Thoracic aorta (tissue), 2 donors: ENCODE data around the gene DPYD. TPM values are rescaled to one million over a fixed set of nuclear protein-coding genes. Genes with fewer than 3 reads are reported as not detected.

Experiments
- ATAC-seq: fragments of 150-250 bp; one replicate; pipeline ENCODE4 v1.8.0; 2017; ENCODE audit warnings: low read depth; ENCODE audit not compliant: insufficient number of reproducible peaks, low FRiP score
- DNase-seq: peaks from one replicate; pipeline ENCODE4 v3.0.0-alpha.2; 2020; ENCODE audit warnings: low spot score
- H3K27ac ChIP-seq, 2 donors: fragments of 200-600 bp; sonication (generic); 1 replicate in 1 of 2; 2 replicates in 1 of 2; pipeline ENCODE4 v1.5.1; 2016; ENCODE audit warnings: mild to moderate bottlenecking in 2 of 2, moderate library complexity in 2 of 2
- H3K27me3 ChIP-seq: fragments of 200-600 bp; sonication (generic); replicated peaks from 2 replicates; pipeline ENCODE4 v1.6.0; 2016; ENCODE audit warnings: mild to moderate bottlenecking; ENCODE audit not compliant: insufficient read depth
- H3K36me3 ChIP-seq: fragments of 200-600 bp; sonication (generic); one replicate; pipeline ENCODE4 v1.5.1; 2016
- H3K4me1 ChIP-seq, 2 donors: fragments of 200-600 bp; sonication (generic); 1 replicate in 1 of 2; 2 replicates in 1 of 2; pipeline versions ENCODE4 v1.5.1 to v1.6.0; 2016; ENCODE audit warnings: low read depth in 2 of 2, mild to moderate bottlenecking in 1 of 2; ENCODE audit not compliant: control insufficient read depth in 1 of 2
- H3K4me3 ChIP-seq: fragments of 200-600 bp; sonication (generic); 2 replicates; pipeline ENCODE4 v1.5.1; 2016; ENCODE audit warnings: mild to moderate bottlenecking
- H3K9me3 ChIP-seq: fragments of 200-600 bp; sonication (generic); 2 replicates; pipeline ENCODE4 v1.5.1; 2016
- CTCF ChIP-seq: fragments of 200-600 bp; sonication (generic); IDR thresholded peaks from one replicate; pipeline ENCODE4 v1.5.1; 2019; ENCODE audit warnings: antibody characterized with exemption
- total RNA-seq, 2 donors: library from RNA; depleted of rRNA; stranded (reverse); fragments of >200 nt; gene quantifications; one replicate each; pipeline versions ENCODE4 v1.1.0 to v1.2.3, GENCODE V29; 2016

DPYD gene
- total RNA-seq, 2 donors from 2014 or later, result 29.1 to 44.2 TPM

- no peak overlapping the region for H3K4me3 ChIP-seq
- H3K9me3 ChIP-seq, result no peaks in the 10 kb centered on the region
- TF ChIP-seq CTCF, result no peak
- no peak for ATAC-seq
- no peak for DNase-seq
- H3K4me1 ChIP-seq, result no peaks in the 10 kb centered on the region
- H3K36me3 ChIP-seq, result no peaks in the 10 kb centered on the region
- no peaks in the 10 kb centered on the region for H3K27me3 ChIP-seq
- H3K27ac ChIP-seq, result no peak overlapping the region
Measured at GRCh38 chr1:97560714-97561113, 360.1 kb downstream of the DPYD start.

GRCh38 chr1:97553971-97554370 is 366.9 kb downstream of the DPYD start:
- no peak for ATAC-seq
- Histone ChIP-seq H3K27ac (no peak overlapping the region), H3K36me3 (no peaks in the 10 kb centered on the region), H3K4me1 (no peaks in the 10 kb centered on the region), H3K9me3 (no peaks in the 10 kb centered on the region), H3K27me3 (no peaks in the 10 kb centered on the region), H3K4me3 (no peak overlapping the region)
- no peak for TF ChIP-seq CTCF
- DNase-seq, result no peak

GRCh38 chr1:97551113-97551512 is 369.7 kb downstream of the DPYD start:
- DNase-seq (no peak), ATAC-seq (no peak)
- no peak overlapping the region for H3K27ac ChIP-seq
- H3K27me3 ChIP-seq, result no peaks in the 10 kb centered on the region
- H3K36me3 ChIP-seq, result no peaks in the 10 kb centered on the region
- no peaks in the 10 kb centered on the region for H3K4me1 ChIP-seq
- H3K4me3 ChIP-seq, result no peak overlapping the region
- TF ChIP-seq CTCF, result no peak
- H3K9me3 ChIP-seq, result no peaks in the 10 kb centered on the region

- Histone ChIP-seq H3K27me3 (no peaks in the 10 kb centered on the region), H3K9me3 (no peaks in the 10 kb centered on the region), H3K27ac (no peak overlapping the region), H3K4me1 (no peaks in the 10 kb centered on the region), H3K36me3 (no peaks in the 10 kb centered on the region), H3K4me3 (no peak overlapping the region)
- no peak for DNase-seq
- no peak for TF ChIP-seq CTCF
- no peak for ATAC-seq
Measured at GRCh38 chr1:97545446-97545845, 375.4 kb downstream of the DPYD start.

GRCh38 chr1:97540346-97540888 is 380.4 kb downstream of the DPYD start:
- ATAC-seq (no peak), DNase-seq (no peak)
- Histone ChIP-seq H3K4me1 (no peaks in the 10 kb centered on the region), H3K4me3 (no peak overlapping the region), H3K27ac (no peak overlapping the region), H3K27me3 (no peaks in the 10 kb centered on the region), H3K9me3 (no peaks in the 10 kb centered on the region), H3K36me3 (no peaks in the 10 kb centered on the region)
- TF ChIP-seq CTCF, result no peak
